ENCODE measurements around the gene TXNL4A.

The TXNL4A gene

GRCh38 chr18:79947881-79948610, 40.3 kb downstream of the TXNL4A start:
- no peak for FAIRE-seq

GRCh38 chr18:79947054-79947755, 41.2 kb downstream of the TXNL4A start:
- no peak for FAIRE-seq

- FAIRE-seq, result no peak
These were observed 43.0 kb downstream of the TXNL4A start for GRCh38 chr18:79945118-79946042.

GRCh38 chr18:79944746-79945117, 43.6 kb downstream of the TXNL4A start:
- no peak for FAIRE-seq

GRCh38 chr18:79944126-79944731, 44.1 kb downstream of the TXNL4A start:
- no peak for FAIRE-seq

GRCh38 chr18:79943608-79944125, 44.7 kb downstream of the TXNL4A start:
- no peak for FAIRE-seq

- no peak for FAIRE-seq
These were observed 45.4 kb downstream of the TXNL4A start for GRCh38 chr18:79942786-79943607.

GRCh38 chr18:79942211-79942610, 46.2 kb downstream of the TXNL4A start:
- FAIRE-seq, result no peak

GRCh38 chr18:79941473-79942119, 46.8 kb downstream of the TXNL4A start:
- no peak for FAIRE-seq

GRCh38 chr18:79940814-79941472, 47.4 kb downstream of the TXNL4A start:
- FAIRE-seq, result no peak

- FAIRE-seq, result no peak
These were observed 48.1 kb downstream of the TXNL4A start for GRCh38 chr18:79940126-79940813.

GRCh38 chr18:79939096-79939495, 49.3 kb downstream of the TXNL4A start:
- FAIRE-seq, result no peak

- FAIRE-seq, result no peak
These were observed 50.2 kb downstream of the TXNL4A start for GRCh38 chr18:79938196-79938595.

- FAIRE-seq, result no peak
These were observed 51.1 kb downstream of the TXNL4A start for GRCh38 chr18:79937103-79937860.

GRCh38 chr18:79936641-79937040, 51.7 kb downstream of the TXNL4A start:
- no peak for FAIRE-seq

- no peak for FAIRE-seq
These were observed 52.4 kb downstream of the TXNL4A start for GRCh38 chr18:79935925-79936324.

- FAIRE-seq, result no peak
These were observed 52.9 kb downstream of the TXNL4A start for GRCh38 chr18:79935499-79935898.

GRCh38 chr18:79935098-79935480, 53.3 kb downstream of the TXNL4A start:
- FAIRE-seq, result no peak

All from endometrium (tissue), 2 donors.